Measurements from ENCODE around the gene TRMT61B. TPM values are rescaled to one million over a fixed set of nuclear protein-coding genes. Genes with fewer than 3 reads are reported as not detected.

The TRMT61B gene
- total and polyA plus RNA-seq, 9 of the 15 experiments (the other 6 are each of a cell fraction or from before 2014, with no cell fraction given), result 13.2 to 28.3 (median 19.5) TPM

DNA sequence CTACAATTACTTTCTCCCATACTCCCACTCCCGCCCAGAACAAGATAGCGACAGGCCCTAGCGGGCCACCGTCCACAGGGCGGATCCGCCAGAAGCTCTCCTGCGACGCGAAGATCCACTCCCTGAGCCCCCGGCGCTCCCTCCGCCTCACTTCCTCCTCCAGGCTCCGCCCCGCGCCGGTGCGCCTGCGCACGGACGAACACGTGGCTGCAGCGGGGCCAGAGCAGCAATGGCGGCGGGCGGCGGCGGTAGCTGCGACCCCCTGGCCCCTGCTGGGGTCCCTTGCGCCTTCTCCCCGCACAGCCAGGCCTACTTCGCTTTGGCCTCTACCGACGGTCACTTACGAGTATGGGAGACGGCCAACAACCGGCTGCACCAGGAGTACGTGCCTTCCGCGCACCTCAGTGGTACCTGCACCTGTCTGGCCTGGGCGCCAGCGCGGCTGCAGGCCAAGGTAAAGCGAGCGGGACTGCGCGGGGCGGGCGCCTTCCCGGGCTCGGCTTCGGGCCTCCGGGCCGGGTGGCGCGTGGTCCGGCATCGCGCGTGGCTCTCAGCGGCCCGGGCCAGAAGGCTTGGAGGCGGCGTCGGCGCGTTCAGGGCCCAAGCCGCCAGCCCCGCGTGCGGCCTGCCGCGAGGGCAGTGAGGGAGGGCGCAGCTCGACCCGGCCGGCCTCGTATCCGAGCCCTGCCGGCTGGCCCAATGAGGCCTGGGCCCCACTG, 24.5 kb upstream of the TRMT61B start, which contains the start of gene WDR43 (continued):
- TF ChIP-seq, protein P1, sequence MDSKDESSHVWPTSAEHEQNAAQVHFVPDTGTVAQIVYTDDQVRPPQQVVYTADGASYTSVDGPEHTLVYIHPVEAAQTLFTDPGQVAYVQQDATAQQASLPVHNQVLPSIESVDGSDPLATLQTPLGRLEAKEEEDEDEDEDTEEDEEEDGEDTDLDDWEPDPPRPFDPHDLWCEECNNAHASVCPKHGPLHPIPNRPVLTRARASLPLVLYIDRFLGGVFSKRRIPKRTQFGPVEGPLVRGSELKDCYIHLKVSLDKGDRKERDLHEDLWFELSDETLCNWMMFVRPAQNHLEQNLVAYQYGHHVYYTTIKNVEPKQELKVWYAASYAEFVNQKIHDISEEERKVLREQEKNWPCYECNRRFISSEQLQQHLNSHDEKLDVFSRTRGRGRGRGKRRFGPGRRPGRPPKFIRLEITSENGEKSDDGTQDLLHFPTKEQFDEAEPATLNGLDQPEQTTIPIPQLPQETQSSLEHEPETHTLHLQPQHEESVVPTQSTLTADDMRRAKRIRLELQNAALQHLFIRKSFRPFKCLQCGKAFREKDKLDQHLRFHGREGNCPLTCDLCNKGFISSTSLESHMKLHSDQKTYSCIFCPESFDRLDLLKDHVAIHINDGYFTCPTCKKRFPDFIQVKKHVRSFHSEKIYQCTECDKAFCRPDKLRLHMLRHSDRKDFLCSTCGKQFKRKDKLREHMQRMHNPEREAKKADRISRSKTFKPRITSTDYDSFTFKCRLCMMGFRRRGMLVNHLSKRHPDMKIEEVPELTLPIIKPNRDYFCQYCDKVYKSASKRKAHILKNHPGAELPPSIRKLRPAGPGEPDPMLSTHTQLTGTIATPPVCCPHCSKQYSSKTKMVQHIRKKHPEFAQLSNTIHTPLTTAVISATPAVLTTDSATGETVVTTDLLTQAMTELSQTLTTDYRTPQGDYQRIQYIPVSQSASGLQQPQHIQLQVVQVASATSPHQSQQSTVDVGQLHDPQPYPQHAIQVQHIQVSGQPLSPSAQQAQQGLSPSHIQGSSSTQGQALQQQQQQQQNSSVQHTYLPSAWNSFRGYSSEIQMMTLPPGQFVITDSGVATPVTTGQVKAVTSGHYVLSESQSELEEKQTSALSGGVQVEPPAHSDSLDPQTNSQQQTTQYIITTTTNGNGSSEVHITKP (IDR thresholded peaks at IDR 0.05; ENCODE audit: partially characterized antibody), result no peak
- TF ChIP-seq MTA2 (IDR thresholded peaks at IDR 0.05; ENCODE audit: low read depth), result no peak
- no peak for TF ChIP-seq ZBTB8A (IDR thresholded peaks at IDR 0.05; ENCODE audit: partially characterized antibody)
- TF ChIP-seq NR3C1 (CRISPR knock-in tag; IDR thresholded peaks at IDR 0.05), result peak; percentile 74; the same call in 1 of the 2 replicates
- TF ChIP-seq, protein P2, sequence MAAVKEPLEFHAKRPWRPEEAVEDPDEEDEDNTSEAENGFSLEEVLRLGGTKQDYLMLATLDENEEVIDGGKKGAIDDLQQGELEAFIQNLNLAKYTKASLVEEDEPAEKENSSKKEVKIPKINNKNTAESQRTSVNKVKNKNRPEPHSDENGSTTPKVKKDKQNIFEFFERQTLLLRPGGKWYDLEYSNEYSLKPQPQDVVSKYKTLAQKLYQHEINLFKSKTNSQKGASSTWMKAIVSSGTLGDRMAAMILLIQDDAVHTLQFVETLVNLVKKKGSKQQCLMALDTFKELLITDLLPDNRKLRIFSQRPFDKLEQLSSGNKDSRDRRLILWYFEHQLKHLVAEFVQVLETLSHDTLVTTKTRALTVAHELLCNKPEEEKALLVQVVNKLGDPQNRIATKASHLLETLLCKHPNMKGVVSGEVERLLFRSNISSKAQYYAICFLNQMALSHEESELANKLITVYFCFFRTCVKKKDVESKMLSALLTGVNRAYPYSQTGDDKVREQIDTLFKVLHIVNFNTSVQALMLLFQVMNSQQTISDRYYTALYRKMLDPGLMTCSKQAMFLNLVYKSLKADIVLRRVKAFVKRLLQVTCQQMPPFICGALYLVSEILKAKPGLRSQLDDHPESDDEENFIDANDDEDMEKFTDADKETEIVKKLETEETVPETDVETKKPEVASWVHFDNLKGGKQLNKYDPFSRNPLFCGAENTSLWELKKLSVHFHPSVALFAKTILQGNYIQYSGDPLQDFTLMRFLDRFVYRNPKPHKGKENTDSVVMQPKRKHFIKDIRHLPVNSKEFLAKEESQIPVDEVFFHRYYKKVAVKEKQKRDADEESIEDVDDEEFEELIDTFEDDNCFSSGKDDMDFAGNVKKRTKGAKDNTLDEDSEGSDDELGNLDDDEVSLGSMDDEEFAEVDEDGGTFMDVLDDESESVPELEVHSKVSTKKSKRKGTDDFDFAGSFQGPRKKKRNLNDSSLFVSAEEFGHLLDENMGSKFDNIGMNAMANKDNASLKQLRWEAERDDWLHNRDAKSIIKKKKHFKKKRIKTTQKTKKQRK (IDR thresholded peaks at IDR 0.05; ENCODE audit: borderline replicate concordance, low read depth, low read length), result no peak
- TF ChIP-seq, protein P3, sequence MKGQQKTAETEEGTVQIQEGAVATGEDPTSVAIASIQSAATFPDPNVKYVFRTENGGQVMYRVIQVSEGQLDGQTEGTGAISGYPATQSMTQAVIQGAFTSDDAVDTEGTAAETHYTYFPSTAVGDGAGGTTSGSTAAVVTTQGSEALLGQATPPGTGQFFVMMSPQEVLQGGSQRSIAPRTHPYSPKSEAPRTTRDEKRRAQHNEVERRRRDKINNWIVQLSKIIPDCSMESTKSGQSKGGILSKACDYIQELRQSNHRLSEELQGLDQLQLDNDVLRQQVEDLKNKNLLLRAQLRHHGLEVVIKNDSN (CRISPR knock-in tag; IDR thresholded peaks at IDR 0.05), result peak; percentile 93
- TF ChIP-seq TFAM (CRISPR knock-in tag; conservative IDR thresholded peaks at IDR 0.05), result no peak
- TF ChIP-seq, protein P4, sequence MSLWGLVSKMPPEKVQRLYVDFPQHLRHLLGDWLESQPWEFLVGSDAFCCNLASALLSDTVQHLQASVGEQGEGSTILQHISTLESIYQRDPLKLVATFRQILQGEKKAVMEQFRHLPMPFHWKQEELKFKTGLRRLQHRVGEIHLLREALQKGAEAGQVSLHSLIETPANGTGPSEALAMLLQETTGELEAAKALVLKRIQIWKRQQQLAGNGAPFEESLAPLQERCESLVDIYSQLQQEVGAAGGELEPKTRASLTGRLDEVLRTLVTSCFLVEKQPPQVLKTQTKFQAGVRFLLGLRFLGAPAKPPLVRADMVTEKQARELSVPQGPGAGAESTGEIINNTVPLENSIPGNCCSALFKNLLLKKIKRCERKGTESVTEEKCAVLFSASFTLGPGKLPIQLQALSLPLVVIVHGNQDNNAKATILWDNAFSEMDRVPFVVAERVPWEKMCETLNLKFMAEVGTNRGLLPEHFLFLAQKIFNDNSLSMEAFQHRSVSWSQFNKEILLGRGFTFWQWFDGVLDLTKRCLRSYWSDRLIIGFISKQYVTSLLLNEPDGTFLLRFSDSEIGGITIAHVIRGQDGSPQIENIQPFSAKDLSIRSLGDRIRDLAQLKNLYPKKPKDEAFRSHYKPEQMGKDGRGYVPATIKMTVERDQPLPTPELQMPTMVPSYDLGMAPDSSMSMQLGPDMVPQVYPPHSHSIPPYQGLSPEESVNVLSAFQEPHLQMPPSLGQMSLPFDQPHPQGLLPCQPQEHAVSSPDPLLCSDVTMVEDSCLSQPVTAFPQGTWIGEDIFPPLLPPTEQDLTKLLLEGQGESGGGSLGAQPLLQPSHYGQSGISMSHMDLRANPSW (CRISPR knock-in tag; IDR thresholded peaks at IDR 0.05), result peak; percentile 92
- no peak for TF ChIP-seq MEF2D (tag; conservative IDR thresholded peaks at IDR 0.05; ENCODE audit: low read depth)
- TF ChIP-seq, protein P5, sequence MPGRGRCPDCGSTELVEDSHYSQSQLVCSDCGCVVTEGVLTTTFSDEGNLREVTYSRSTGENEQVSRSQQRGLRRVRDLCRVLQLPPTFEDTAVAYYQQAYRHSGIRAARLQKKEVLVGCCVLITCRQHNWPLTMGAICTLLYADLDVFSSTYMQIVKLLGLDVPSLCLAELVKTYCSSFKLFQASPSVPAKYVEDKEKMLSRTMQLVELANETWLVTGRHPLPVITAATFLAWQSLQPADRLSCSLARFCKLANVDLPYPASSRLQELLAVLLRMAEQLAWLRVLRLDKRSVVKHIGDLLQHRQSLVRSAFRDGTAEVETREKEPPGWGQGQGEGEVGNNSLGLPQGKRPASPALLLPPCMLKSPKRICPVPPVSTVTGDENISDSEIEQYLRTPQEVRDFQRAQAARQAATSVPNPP (IDR thresholded peaks at IDR 0.05; ENCODE audit: borderline replicate concordance, insufficient read depth, insufficient read length), result no peak
- TF ChIP-seq FOXK2 (conservative IDR thresholded peaks at IDR 0.05 in 1 of 2, IDR thresholded peaks at IDR 0.05 in 1 of 2; ENCODE audit: low read depth in 2 of 2), result peak; percentile 83 to 84
- TF ChIP-seq, protein P6, sequence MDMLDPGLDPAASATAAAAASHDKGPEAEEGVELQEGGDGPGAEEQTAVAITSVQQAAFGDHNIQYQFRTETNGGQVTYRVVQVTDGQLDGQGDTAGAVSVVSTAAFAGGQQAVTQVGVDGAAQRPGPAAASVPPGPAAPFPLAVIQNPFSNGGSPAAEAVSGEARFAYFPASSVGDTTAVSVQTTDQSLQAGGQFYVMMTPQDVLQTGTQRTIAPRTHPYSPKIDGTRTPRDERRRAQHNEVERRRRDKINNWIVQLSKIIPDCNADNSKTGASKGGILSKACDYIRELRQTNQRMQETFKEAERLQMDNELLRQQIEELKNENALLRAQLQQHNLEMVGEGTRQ (CRISPR knock-in tag; IDR thresholded peaks at IDR 0.05), result peak; percentile 85
- no peak for TF ChIP-seq SMARCC2 (IDR thresholded peaks at IDR 0.05; ENCODE audit: low read depth)
